ENCODE data around the gene PSMD1.
"Not testable (repeated sequence)": the region's sequence is repeated elsewhere in the genome, so short reads cannot be mapped to it uniquely, and the experiment has no call there.

The PSMD1 gene

DNA sequence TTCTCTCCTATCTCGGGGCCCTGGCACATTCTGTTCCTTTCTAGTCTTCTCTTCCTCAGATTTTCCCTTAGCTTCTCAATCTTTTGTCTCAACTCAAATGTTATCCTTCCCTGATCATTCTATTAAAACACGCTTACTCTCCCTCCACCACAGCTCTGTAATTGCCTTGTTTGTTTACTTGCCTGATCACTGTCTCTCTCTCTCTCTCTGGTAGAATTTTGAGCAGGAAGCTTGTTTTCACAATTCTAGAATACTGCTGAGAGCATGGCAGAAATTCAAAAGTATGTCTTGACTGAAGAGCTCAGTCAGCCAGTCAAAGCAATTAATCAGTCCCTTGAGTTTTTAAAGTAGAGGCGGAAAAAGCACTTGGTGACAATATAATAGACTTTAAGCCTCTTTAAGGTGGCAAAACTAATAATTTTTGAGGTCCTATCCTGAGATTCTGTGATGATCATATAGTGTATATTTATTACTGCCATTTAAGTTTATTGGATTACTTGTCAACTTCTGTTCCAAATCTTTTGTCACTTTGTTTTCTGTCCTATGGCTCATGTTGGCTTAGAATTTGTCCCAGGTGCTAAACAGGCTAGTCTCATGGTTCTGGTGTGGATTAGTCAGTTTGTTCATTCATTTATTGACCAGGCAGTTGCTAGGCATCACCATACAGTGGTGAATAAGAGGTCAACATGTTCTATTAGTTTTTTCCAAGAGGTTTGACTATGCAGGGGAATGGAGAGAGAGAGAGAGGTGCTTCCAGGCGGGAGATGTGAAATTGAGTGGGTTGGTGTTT, 2.3 kb downstream of the PSMD1 start:
- no peak for DNase-seq

DNA sequence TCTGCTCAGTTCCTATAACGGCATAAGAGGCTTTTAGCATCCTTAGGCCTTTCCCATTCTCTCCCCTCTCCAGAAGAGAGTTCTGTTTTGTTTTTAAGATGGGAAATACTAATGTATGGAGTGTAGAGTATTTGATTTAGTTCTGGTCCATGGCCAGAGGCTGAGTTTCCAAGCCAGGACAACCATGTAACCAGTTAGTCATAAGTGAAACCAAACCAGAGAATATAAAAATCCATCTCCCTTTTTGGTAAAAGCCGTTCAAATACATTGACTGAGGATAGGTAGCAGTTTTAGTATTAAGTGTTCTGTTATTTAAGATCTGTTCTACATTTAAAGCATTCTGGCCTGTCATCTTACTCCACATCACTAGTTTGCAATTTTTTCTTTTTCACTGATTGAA, 3.1 kb downstream of the PSMD1 start:
- no peak for DNase-seq

DNA sequence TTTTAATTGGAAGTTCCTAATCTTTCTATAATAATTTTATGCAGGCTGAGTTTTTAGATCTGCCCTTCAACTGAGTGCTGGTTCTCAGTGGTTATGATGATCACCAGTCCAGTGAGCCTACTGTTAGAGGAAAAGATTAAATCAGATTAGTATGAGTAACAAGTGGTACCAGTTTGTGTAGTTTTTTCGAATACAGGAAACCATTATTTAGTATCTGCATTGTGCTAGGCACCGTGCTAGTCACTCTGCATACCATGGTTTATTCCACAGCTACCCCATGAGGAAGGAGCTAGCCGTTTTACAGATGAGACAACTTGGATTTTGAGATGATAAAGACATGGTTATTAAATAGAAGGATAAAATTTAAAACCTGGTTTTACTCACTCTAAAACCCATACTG, 6.1 kb downstream of the PSMD1 start:
- peak; percentile 32 for DNase-seq

DNA sequence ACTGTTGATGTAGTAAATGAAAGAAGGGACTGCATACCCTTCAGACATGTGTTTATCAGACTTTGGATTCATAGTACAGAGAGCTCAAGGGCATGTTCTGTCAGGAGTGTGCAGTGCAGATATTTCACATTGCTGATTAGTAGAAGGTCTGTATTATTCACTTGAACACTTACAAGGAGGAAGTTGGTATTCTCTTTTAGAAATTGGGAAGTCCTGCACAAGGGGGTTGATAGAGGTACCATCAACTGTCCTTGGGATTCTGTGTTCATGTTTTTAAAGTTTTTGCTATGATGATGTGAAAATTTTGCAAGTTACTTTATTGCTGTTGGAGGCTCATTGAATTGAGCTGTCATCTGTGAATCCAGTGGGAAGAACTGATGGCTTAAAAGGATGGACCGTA, 6.7 kb downstream of the PSMD1 start:
- no peak for DNase-seq

DNA sequence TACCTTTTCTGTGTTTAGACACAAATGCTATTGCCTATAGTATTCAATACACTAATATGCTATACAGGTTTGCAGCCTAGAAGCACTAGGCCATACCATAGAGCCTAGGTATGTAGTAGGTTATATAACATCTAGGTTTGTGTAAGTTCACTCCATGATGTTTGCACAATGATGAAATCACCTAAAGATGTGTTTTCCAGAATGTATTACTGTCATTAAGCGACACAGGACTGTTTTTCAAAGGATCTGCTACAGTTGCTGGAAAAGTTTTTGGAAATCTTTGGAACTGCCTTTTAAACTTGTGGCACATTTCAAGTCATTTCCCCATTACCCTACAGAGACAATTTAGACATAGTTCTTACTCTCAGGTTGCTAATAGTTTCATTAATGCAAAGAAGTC, 9.3 kb downstream of the PSMD1 start:
- DNase-seq, result no peak

DNA sequence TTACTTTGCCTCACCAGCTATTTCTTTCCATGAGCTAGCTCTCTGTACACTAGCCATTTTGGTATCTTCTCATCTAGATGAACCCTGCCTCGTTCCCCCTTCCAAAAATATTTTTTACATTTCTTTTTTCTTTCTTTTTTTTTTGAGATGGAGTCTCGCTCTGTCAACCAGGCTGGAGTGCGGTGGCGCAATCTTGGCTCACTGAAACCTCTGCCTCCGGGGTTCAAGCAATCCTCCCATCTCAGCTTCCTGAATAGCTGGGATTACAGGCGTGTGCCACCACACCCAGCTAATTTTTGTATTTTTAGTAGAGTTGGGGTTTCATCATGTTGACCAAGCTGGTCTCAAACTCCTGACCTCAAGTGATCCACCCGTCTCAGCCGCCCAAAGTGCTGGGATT, 10.9 kb downstream of the PSMD1 start:
- DNase-seq, result not testable (repeated sequence)

DNA sequence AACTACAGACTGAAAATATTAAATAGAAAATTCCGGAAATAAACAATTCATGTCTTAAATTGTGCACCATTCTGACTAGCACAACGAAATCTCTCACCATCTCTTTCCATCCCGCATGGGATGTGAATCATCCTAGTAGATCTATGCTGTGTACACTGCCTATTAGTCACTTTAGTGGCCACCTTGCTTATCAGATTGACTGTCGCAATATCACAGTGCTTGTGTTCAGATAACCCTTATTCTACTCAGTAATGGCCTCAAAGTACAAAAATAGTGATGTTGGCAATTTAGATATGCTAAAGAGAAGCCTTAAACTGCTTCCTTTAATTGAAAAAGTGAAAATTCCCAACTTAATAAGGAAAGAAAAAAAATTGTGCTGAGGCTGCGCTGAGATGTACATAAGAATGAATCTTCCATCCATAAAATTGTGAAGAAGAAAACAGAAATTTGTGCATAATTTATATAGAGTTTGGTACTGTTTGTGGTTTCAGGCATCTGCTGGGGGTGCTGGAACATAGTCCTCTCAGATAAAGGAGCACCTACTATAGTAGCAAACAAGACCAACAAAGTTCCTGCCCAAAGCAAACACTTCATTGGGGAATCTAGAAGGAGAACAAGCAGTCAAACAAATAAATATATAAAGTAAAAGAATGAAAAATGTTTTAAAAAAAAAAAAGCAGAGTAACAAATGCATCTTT, 12.0 kb downstream of the PSMD1 start:
- peak; percentile 85 for DNase-seq

DNA sequence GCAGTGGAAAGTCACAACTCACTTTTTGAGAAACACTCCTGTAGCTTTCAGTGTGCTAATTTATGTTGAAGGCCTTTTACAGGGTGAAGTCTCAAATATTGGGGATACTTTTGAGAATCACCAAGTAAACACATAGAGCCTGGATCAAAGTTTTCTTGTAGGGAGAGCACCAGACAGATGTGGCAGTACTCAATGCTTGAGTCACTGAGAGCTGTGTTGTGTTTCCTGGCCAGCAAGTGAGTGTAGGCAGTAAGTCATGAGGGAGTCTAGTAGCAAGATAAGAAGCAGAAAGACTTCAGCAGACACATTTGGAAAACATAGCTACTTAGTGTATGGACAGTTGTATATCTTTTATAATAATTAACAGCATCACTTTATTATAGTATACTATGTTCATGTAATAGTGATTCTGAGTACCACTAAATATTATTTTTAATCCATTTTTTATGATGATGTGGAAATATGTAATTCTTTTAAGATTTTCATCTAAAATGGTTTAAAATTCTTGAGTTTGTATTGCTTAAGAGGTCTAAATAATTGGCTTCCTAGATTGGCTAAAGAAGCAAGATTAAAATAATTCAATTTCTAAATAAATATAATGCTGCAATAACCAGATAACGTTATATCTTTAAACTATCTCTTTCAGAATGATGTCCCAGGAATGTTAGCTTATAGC, 12.8 kb downstream of the PSMD1 start:
- no peak for DNase-seq

DNA sequence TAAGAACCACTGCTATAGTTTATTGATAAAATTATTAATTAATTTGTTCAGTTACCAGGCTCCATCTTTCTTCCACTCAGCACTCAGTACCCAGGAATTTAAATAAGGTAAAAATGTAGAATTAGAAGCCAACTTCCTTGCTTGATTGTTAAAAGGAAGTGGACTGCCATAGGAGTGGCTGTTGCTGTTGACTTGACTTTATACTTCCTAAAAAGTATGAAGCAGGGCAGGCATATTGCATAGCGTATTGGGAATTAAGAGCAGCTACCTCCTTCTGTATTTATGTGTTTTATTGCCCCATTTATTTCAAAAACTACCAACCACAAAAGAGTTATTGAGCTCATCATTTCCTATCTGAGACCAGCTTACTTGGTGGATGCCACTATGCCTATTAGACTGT, 27.9 kb downstream of the PSMD1 start:
- DNase-seq, result no peak

DNA sequence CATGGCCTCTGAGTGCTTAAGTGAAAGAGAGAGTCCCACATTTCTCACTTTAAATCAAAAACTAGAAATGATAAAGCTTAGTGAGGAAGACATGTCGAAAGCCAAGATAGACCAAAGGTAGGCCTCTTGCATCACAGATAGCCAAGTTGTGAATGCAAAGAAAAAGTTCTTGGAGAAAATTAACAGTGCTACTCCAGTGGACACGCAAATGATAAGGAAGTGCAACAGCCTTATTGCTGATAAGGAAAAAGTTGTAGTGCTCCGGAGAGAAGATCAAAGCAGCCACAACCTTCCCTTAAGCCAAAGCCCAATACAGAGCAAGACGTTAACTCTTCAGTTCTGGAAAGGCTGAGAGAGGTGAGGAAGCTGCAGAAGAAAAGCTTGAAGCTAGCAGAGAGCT, 32.1 kb downstream of the PSMD1 start:
- DNase-seq, result no peak

DNA sequence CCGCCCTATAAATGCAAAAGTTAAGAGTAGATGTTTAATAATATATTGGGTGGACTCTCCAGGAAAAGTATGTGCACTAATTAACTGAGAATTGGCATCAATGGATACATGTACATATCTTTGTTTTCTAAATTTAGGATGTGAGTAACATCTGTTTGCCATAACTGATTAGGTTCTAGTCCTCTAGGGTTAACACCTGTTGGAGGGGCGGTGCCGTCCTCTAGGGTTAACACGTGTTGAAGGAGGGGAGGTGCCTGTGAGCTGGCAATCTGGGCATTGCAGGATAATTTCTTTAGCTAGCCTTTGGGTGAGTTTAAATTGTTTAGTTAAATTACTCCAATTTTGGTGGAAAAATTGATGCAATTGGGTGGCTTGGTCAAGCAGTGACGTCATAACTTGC, 37.3 kb downstream of the PSMD1 start:
- DNase-seq, result no peak

DNA sequence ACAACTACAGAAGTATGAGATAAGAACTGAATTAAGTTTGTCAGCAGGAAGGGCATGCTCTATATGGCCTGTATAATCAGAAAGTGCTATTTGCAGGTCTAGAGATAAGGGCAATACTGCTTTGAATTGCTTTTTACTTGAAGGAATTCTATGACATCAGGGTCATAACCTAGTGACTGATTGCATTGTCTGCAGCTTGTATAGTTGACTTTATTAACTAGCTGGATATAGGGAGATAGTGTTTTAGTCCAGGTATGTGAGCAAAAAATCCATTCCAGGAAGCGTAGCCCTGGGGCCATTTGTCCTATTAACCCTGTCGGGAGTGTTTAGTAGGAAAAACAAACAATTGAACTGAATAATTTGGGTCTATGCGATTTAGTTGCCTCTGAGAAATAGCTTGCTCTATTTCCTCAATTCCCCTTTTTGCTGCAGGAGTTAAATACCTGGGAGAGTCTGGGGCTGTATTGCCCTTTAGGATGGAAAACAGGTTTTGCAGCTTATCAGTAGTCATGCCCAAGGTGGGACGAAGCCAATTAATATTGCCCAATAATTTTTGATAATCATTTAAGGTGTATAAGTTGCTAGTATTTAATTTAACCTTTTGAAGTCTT, 38.2 kb downstream of the PSMD1 start:
- no peak for DNase-seq

DNA sequence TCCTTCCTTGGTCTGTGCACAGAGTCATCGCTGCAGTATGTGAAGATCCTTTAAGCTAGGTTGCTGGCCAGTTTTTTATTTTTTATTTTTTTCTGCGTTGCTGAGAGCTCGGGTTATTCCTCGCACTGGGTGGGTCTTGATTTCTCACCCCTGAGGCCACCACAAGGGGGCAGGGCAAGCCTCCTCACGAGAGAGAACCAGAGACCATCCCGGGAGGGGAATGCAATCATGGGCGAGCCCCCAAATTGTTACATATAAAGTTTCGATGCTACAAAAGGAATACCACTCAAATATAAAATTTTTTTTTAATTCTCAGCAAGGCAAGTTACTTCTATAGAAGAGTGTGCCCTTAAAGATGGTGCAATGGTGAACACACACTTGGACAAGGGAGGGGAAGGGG, 43.3 kb downstream of the PSMD1 start:
- DNase-seq, result no peak

DNA sequence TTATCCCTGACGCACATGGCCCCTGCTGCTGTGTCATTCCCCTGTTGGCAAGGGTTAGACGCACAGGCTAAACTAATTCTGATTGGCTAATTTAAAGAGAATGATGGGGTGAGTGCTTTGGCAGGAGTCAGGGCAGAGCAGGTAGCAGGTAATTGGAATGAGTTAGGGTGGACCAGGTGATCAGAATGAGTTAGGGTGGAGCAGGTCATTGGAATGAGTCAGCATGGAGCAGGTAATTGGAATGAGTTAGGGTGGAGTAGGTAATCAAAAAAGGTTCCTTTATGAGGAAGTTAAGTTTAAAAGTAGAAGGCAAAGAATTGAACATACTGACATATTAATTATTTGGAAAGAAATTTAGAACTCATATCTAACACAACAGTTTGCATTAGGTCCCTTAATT, 43.7 kb downstream of the PSMD1 start:
- DNase-seq, result not testable (repeated sequence)

DNA sequence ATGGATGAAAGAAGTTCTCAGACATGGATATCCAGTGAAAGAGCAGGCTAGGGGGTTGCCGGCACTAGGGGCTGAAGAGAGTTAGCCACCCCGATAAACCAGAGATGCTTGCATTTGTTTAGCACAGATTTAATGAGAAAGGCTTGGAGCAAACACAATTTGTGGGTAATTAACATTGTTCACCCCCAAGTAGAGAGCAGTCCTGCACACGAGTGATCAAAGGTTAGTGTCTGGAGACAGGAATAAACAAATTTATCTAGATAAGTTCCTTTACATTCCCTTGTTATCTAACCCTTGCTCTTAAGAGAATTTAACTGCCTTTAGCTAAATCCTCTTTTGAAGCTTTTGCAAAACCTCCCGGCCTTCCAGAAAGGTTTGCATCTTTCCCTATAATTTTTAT, 44.3 kb downstream of the PSMD1 start:
- DNase-seq, result no peak

DNA sequence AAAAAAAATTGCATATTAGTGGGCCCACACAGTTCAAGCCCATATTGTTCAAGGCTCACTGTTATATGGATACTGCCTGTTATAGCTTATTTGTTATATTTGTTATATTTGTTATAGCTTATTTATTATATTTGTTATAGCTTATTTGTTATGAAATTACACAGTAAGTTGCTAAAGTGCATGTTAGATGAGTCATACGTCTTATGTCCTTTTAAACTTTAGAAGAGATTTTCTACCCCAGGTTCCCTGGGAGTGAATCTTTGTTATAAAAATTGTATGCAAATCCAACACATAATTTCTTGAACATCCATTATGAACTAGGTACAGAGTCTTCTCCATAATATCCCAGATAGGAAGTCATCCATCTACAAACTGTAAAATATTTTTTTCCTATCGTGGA, 46.1 kb downstream of the PSMD1 start:
- DNase-seq, result no peak

DNA sequence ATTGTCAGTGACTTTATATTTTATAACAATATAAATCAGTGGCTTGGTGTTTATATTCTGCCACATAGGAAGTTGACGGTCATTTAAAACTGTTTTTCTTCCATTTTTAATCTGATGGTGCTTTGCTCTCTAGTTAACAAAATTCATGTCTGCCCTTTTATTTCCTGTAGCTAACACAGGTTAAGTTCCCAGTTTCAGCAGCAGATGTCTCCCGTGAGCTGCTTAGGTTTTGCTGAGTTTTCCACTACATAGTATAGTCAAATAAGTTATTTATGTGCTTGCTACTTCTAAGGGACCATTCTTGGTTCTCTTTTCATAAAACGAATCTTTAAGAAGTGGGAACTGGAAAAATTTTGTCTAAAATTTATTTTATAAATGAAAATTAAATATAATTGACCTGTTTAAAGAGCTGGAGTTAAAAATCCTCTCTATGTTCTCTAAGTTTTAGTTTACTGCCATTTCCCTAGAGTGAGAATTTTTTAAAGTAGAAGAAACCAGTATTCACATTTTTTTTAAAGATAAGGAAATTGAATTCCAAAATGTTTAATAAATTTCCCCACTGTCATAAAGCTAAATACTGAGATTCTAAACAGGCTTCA, 47.5 kb downstream of the PSMD1 start:
- DNase-seq, result peak; percentile 63

DNA sequence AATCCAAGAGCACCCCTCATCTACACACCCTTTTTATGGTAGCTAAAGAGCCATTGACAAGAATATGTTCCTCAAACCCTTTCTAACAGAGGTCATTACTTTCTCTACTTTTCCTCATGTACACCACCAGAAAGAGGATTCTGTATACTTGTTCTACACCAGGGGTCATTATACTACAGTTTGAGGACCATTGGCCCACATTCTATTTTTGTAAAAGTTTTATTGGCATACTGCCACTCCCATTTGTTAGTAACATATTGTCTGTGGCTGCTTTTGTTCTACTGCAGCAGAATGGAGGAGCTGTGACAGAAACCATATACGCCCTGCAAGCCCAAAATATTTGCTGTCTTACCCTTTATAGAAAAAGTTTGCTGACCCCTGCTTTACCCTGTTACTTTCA, 53.9 kb downstream of the PSMD1 start:
- DNase-seq, result no peak

DNA sequence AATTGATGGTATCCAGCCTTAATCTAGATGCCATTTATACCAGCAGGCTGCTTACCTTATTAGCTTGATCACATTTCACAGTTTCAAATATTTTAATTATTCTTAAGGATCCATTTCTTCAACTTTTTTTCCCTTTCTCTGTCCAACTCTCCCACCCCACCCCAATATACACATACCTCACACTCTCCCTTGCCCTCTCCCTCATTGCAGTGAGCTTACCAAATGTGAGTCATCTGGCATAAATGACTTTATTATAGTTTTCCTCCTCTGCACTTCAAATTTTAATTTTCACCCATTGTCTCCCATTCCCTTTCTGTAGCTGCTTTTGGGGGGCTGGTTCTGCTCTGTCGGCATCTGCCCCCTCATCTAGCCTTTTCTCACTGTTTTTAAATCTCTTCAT, 55.3 kb downstream of the PSMD1 start:
- DNase-seq, result no peak

DNA sequence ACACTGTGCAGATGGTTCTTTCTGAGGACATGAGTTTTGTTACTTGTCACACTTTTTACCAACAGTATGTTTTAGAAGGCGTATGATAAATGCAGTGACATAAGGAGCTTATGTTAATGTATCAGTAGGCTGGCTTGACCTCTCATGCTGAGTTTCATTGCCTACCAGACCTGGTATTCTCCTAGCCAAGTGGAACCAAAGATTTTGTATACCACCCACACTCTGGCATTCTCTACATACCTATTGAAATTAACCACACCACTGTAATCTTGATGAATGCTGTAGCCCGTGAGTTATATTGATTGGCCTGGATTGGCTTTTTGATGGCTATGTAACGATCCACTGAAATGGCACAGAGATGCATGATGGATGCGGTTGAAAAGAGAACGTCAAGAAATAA, 56.8 kb downstream of the PSMD1 start:
- DNase-seq, result no peak

DNA sequence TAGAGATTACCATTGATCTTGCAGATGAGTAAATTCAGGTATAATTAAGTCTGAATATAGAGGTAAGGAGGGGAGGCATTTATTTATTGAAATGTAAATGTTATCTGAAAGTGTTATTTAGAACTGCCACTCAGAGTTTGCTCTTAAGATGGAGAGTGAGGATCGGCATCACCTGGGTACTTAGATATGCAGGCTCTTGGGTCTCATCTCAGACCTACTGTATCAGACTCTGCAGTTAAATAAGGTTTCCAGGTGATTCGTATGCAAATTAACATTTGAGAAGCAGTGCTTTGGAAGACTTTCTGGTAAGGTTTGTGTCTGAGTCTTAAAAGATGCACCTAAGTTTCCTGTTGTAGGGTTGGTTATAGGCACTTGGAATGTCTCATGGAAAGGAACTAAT, 59.0 kb downstream of the PSMD1 start:
- DNase-seq, result no peak

DNA sequence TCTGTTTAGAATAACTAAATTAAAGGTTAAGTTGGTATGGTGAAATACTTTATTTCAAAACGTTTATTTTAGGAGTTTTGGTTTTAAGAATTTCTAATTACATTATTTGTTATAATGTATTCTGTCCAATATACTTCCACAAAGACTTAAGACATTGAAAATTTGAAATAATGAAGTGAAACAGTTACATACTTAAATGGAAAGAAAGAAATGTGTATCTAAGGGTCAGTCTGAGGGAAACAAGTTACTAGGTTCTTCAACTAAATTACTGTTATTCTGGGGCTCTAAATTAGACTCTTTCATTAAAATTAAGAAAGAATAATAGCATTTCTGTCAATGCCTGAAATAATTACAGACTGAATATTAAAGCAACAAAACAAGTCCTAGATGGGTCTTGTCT, 60.5 kb downstream of the PSMD1 start:
- DNase-seq, result no peak

DNA sequence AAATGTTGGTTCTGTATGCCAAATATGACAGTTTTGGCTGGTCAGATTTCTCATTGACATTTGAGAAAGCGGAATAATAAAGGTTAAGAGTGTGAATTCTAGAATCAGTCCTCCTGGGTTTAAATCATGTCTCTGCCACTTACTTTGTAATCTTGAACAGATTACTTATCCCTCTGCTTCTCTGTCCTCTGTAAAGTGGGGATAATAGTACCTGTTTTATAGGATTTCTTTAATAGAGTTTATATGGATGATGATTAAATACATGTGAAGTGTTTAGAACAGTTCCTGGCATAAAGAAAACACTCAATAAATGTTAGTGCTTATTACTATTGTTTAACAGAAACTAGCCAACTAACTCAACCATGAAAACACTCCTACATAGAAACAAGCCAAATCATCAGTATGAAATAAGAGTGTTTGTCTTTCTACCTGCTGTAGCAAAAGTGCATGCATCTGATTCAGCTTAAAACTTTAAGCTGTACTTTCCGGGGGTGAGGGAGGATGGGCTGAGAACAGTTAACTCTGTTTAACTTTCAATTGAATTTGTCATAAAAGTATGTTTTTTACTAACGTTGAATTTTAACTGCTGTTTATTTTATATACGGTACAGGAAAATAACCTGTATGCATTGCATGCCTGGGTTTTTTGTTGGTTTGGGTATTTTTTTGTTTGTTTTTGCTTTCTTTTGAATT, 61.4 kb downstream of the PSMD1 start:
- DNase-seq, result no peak
